Spleen (tissue), 11 donors: Measurements from ENCODE around the gene SCYL1. TPM values are rescaled to one million over a fixed set of nuclear protein-coding genes. Genes with fewer than 3 reads are reported as not detected.

ENCODE experiments used
- DNase-seq: peaks from one replicate; pipeline ENCODE4 v3.0.0-alpha.2; 2020
- H3K27ac ChIP-seq, 8 donors: fragments of 200-600 bp; sonication (generic) in 7 of 8; 1 replicate in 4 of 8; 2 replicates in 4 of 8; pipeline versions ENCODE4 v1.5.0 to v1.8.0; 2016 to 2021; ENCODE audit warnings: inconsistent platforms in 4 of 8, mild to moderate bottlenecking in 4 of 8, moderate library complexity in 1 of 8
- H3K27me3 ChIP-seq, 7 donors: fragments of 200-600 bp; sonication (generic) in 6 of 7; replicated peaks in 1 of 7; 1 replicate in 4 of 7; 2 replicates in 3 of 7; pipeline versions ENCODE4 v1.5.0 to v1.8.0; 2016 to 2021; ENCODE audit warnings: inconsistent platforms in 3 of 7, mild to moderate bottlenecking in 1 of 7
- H3K36me3 ChIP-seq, 6 donors: fragments of 200-600 bp; sonication (generic) in 5 of 6; 1 replicate in 4 of 6; 2 replicates in 2 of 6; pipeline versions ENCODE4 v1.5.0 to v1.8.0; 2016 to 2021; ENCODE audit warnings: inconsistent platforms in 2 of 6
- H3K4me1 ChIP-seq, 6 donors: fragments of 200-600 bp; sonication (generic) in 5 of 6; 1 replicate in 3 of 6; 2 replicates in 3 of 6; pipeline versions ENCODE4 v1.5.0 to v1.8.0; 2016 to 2021; ENCODE audit warnings: inconsistent platforms in 3 of 6
- H3K4me3 ChIP-seq, 8 donors: fragments of 200-600 bp; sonication (generic) in 7 of 8; 1 replicate in 4 of 8; 2 replicates in 4 of 8; pipeline versions ENCODE4 v1.5.0 to v1.8.0; 2016 to 2021; ENCODE audit warnings: inconsistent platforms in 4 of 8, mild to moderate bottlenecking in 4 of 8, moderate library complexity in 2 of 8
- H3K9me3 ChIP-seq, 8 donors: fragments of 200-600 bp; sonication (generic) in 7 of 8; 1 replicate in 4 of 8; 2 replicates in 4 of 8; pipeline versions ENCODE4 v1.5.0 to v1.8.0; 2016 to 2021; ENCODE audit warnings: inconsistent platforms in 4 of 8
- POLR2A ChIP-seq, 3 donors: fragments of 450-650 bp; IDR thresholded peaks; one replicate each; pipeline ENCODE4 v1.5.1; 2017; ENCODE audit warnings: antibody characterized with exemption in 3 of 3, mild to moderate bottlenecking in 1 of 3
- POLR2AphosphoS5 ChIP-seq, 3 donors: sonication (generic); formaldehyde crosslinking; IDR thresholded peaks; one replicate each; pipeline ENCODE4 v1.5.1; 2017; ENCODE audit warnings: antibody characterized with exemption in 3 of 3
- WGBS, 5 donors: extraction: QIAGEN DNeasy Blood & Tissue Kit in 3 of 5; methylation state at CpG; one replicate each; pipeline versions ENCODE4 v1.1.5 to v1.1.7; 2013 to 2018; 5-methylcytosine and 5-hydroxymethylcytosine counted together
- intact Hi-C: fragments of 100-400 bp; cut with DNase I; formaldehyde crosslinking; loops from one replicate; pipeline ENCODE4 v1.15.0; 2023; ENCODE audit warnings: low total_unique reads
- polyA plus RNA-seq, 3 donors: library from polyadenylated mRNA; stranded (reverse); fragments of 200-250 nt; gene quantifications; one replicate each; pipeline ENCODE4 v1.2.1, GENCODE V29; 2013
- total RNA-seq, 7 donors: library from RNA; depleted of rRNA in 3 of 7; stranded (reverse); fragments of >200 nt in 3 of 7; fragmentation: NEBNext Ultra II Directional in 4 of 7; extraction: Animal tissue kit (Norgen Biotek cat#: 25700) in 4 of 7; gene quantifications; one replicate each; pipeline versions ENCODE4 v1.1.0 to v1.2.1, GENCODE V29; 2016 to 2021
- TF ChIP-seq, protein P1 (sequence below), 11 experiments: fragments of 200-600 bp in 7 of 11; fragments of 450-650 bp in 4 of 11; sonication (generic) in 4 of 11; IDR thresholded peaks in 8 of 11; conservative IDR thresholded peaks in 3 of 11; 1 replicate in 7 of 11; 2 replicates in 4 of 11; pipeline versions ENCODE4 v1.4.0 to v1.8.0; 2016 to 2021; ENCODE audit warnings: antibody characterized with exemption in 11 of 11, inconsistent platforms in 4 of 11, mild to moderate bottlenecking in 1 of 11
- donor health status: healthy with polysubstance abuse.
- donor health status: DM: no; HTN: no; CAD: no; lungs with moderate emphysema.
- donor health status: DM: no; HTN: no; CAD: no.
- donor health status: Bipolar disorder and iron deficiency.
- donor health status: healthy.
- donor health status: DM: no; HTN: no; CAD: no.
- donor health status: DM: yes; HTN: yes; CAD: no.

SCYL1 gene
- total and polyA plus RNA-seq, 10 donors = 52.4 to 125 (median 74.8) TPM

DNA sequence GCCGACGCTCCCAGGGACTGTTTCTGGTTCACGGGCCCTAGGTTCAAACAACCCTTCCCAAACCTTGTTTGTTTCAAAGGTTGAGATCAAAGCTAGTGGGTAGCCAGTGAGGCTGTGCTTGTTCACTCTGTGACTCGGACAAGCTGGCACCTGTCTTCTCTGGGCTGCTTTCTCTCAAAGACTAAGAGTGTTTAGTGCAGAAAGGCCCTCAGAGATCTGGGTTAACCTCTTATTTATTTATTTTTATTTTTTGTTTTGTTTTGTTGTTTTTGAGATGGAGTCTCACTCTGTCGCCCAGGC is 39.0 kb upstream of the SCYL1 start:
- TF ChIP-seq, protein P1, sequence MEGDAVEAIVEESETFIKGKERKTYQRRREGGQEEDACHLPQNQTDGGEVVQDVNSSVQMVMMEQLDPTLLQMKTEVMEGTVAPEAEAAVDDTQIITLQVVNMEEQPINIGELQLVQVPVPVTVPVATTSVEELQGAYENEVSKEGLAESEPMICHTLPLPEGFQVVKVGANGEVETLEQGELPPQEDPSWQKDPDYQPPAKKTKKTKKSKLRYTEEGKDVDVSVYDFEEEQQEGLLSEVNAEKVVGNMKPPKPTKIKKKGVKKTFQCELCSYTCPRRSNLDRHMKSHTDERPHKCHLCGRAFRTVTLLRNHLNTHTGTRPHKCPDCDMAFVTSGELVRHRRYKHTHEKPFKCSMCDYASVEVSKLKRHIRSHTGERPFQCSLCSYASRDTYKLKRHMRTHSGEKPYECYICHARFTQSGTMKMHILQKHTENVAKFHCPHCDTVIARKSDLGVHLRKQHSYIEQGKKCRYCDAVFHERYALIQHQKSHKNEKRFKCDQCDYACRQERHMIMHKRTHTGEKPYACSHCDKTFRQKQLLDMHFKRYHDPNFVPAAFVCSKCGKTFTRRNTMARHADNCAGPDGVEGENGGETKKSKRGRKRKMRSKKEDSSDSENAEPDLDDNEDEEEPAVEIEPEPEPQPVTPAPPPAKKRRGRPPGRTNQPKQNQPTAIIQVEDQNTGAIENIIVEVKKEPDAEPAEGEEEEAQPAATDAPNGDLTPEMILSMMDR (IDR thresholded peaks at IDR 0.05 in 8 of 11, conservative IDR thresholded peaks at IDR 0.05 in 3 of 11) = no peak
- no peak for TF ChIP-seq POLR2AphosphoS5 (IDR thresholded peaks at IDR 0.05)
- no peak for TF ChIP-seq POLR2A (IDR thresholded peaks at IDR 0.05)
- peak overlapping the region in 3 of 8 donors; percentile 25 to 98 (median 38) for H3K27ac ChIP-seq
- WGBS, 5 donors = 85 to 97% (median 87%) methylated on average over 5 of the region's 5 CpGs
- H3K36me3 ChIP-seq = no peaks in the 10 kb centered on the region
- no peaks in the 10 kb centered on the region for H3K9me3 ChIP-seq
- intact Hi-C loops = no loop called here
- no peak overlapping the region for H3K4me3 ChIP-seq
- no peaks in the 10 kb centered on the region for H3K27me3 ChIP-seq
- H3K4me1 ChIP-seq = peaks cover 24 to 72% (median 46%) of the 10 kb centered on the region in 6 donors
- no peak for DNase-seq

- H3K27ac ChIP-seq = peak overlapping the region in 7 of 8 donors; percentile 58 to 100 (median 96)
- WGBS, 5 donors = 77 to 85% (median 79%) methylated on average over 10 of the region's 10 CpGs
- TF ChIP-seq, protein P1 (IDR thresholded peaks at IDR 0.05 in 8 of 11, conservative IDR thresholded peaks at IDR 0.05 in 3 of 11) = no peak
- TF ChIP-seq POLR2AphosphoS5 (IDR thresholded peaks at IDR 0.05) = no peak
- no peak for TF ChIP-seq POLR2A (IDR thresholded peaks at IDR 0.05)
- no peak for DNase-seq
- H3K4me3 ChIP-seq = no peak overlapping the region
- no peaks in the 10 kb centered on the region for H3K9me3 ChIP-seq
- H3K27me3 ChIP-seq = no peaks in the 10 kb centered on the region
- intact Hi-C loops = no loop called here
- H3K36me3 ChIP-seq = no peaks in the 10 kb centered on the region
- H3K4me1 ChIP-seq = peaks cover 27 to 73% (median 51%) of the 10 kb centered on the region in 6 donors
Measured at GRCh38 chr11:65486570-65487466, 38.1 kb upstream of the SCYL1 start.

- H3K27ac ChIP-seq = peak overlapping the region; percentile 60 to 100 (median 98)
- TF ChIP-seq POLR2A (IDR thresholded peaks at IDR 0.05) (no peak), POLR2AphosphoS5 (IDR thresholded peaks at IDR 0.05) (peak in 2 of 3 donors; percentile 42 to 67)
- 16 to 23% (median 16%) methylated on average over 15 to 17 of the region's 17 CpGs for WGBS, 5 donors
- no peaks in the 10 kb centered on the region for H3K36me3 ChIP-seq
- H3K4me1 ChIP-seq = peaks cover 36 to 75% (median 59%) of the 10 kb centered on the region in 6 donors
- H3K27me3 ChIP-seq = no peaks in the 10 kb centered on the region
- DNase-seq = peak; percentile 93
- H3K9me3 ChIP-seq = no peaks in the 10 kb centered on the region
- intact Hi-C loops = no loop called here
- H3K4me3 ChIP-seq = peak overlapping the region in 1 of 8 donors; percentile 46
Measured at GRCh38 chr11:65487467-65488272, 37.2 kb upstream of the SCYL1 start.

GRCh38 chr11:65488273-65489034 is 36.4 kb upstream of the SCYL1 start:
- intact Hi-C loops = no loop called here
- Histone ChIP-seq H3K36me3 (no peaks in the 10 kb centered on the region), H3K27me3 (no peaks in the 10 kb centered on the region), H3K27ac (peak overlapping the region; percentile 60 to 100 (median 98)), H3K4me3 (peak overlapping the region in 1 of 8 donors; percentile 46), H3K9me3 (no peaks in the 10 kb centered on the region), H3K4me1 (peaks cover 43 to 82% (median 67%) of the 10 kb centered on the region in 6 donors)
- no peak for TF ChIP-seq POLR2AphosphoS5 (IDR thresholded peaks at IDR 0.05)
- no peak for TF ChIP-seq POLR2A (IDR thresholded peaks at IDR 0.05)
- TF ChIP-seq, protein P1 (IDR thresholded peaks at IDR 0.05 in 8 of 11, conservative IDR thresholded peaks at IDR 0.05 in 3 of 11) = no peak
- 58 to 69% (median 63%) methylated on average over 9 to 10 of the region's 10 CpGs for WGBS, 5 donors
- DNase-seq = no peak
